Ishikawa (cell line): ENCODE data around the gene ASTN2.

Source experiments
- CEBPB ChIP-seq: IDR thresholded peaks from 2 replicates; pipeline ENCODE4 v1.6.1; 2012
- CREB1 ChIP-seq: IDR thresholded peaks from 2 replicates; pipeline ENCODE4 v1.6.1; 2012; ENCODE audit warnings: low read depth
- EGR1 ChIP-seq: IDR thresholded peaks from 2 replicates; pipeline ENCODE4 v1.6.1; 2012
- EP300 ChIP-seq: IDR thresholded peaks from 2 replicates; pipeline ENCODE4 v1.6.1; 2012; ENCODE audit warnings: borderline replicate concordance
- FOXM1 ChIP-seq: IDR thresholded peaks from 2 replicates; pipeline ENCODE4 v1.6.1; 2012; ENCODE audit warnings: low read depth, borderline replicate concordance
- MAX ChIP-seq: IDR thresholded peaks from 2 replicates; pipeline ENCODE4 v1.6.1; 2012
- NFIC ChIP-seq: IDR thresholded peaks from 2 replicates; pipeline ENCODE4 v1.6.1; 2012
- RAD21 ChIP-seq: IDR thresholded peaks from 2 replicates; pipeline ENCODE4 v1.6.1; 2012; ENCODE audit warnings: low read depth
- REST ChIP-seq: IDR thresholded peaks from 2 replicates; pipeline ENCODE4 v1.6.1; 2012; ENCODE audit warnings: low read depth, mild to moderate bottlenecking
- TAF1 ChIP-seq: IDR thresholded peaks from 2 replicates; pipeline ENCODE4 v1.6.1; 2012; ENCODE audit warnings: low read depth, mild to moderate bottlenecking
- TCF12 ChIP-seq: IDR thresholded peaks from 2 replicates; pipeline ENCODE4 v1.6.1; 2012; ENCODE audit warnings: low read depth
- TEAD4 ChIP-seq: IDR thresholded peaks from 2 replicates; pipeline ENCODE4 v1.6.1; 2012
- USF1 ChIP-seq: IDR thresholded peaks from 2 replicates; pipeline ENCODE4 v1.6.1; 2012
- YY1 ChIP-seq: IDR thresholded peaks from 2 replicates; pipeline ENCODE4 v1.6.1; 2012; ENCODE audit warnings: low read depth
- ZBTB7A ChIP-seq: IDR thresholded peaks from 2 replicates; pipeline ENCODE4 v1.6.1; 2012; ENCODE audit warnings: low read depth

ASTN2 gene

GRCh38 chr9:117010061-117010460 lies 404.8 kb downstream of the ASTN2 start:
- TF ChIP-seq TEAD4 (no peak), NFIC (no peak), REST (no peak), EGR1 (no peak)

- TF ChIP-seq TCF12 (no peak), REST (no peak), CREB1 (no peak), TEAD4 (no peak), CEBPB (no peak), YY1 (no peak)
Observed at GRCh38 chr9:117008876-117009275, 406.0 kb downstream of the ASTN2 start.

GRCh38 chr9:117008461-117008860 lies 406.4 kb downstream of the ASTN2 start:
- TF ChIP-seq EP300, result no peak
- TF ChIP-seq YY1, result no peak
- no peak for TF ChIP-seq MAX
- TF ChIP-seq FOXM1, result no peak
- no peak for TF ChIP-seq TCF12
- no peak for TF ChIP-seq USF1
- no peak for TF ChIP-seq TEAD4
- TF ChIP-seq ZBTB7A, result no peak
- no peak for TF ChIP-seq REST
- no peak for TF ChIP-seq TAF1
- no peak for TF ChIP-seq EGR1
- TF ChIP-seq RAD21, result no peak
- no peak for TF ChIP-seq NFIC
- no peak for TF ChIP-seq CEBPB
- no peak for TF ChIP-seq CREB1

- TF ChIP-seq REST (no peak), TCF12 (no peak), EP300 (no peak), USF1 (no peak), NFIC (no peak), TAF1 (no peak), CREB1 (no peak), CEBPB (no peak), TEAD4 (no peak), MAX (no peak), RAD21 (no peak)
Observed at GRCh38 chr9:117002686-117003085, 412.2 kb downstream of the ASTN2 start.
